MG63 (cell line): ENCODE results near the gene NDUFB5. TPM values are rescaled to one million over a fixed set of nuclear protein-coding genes. Genes with fewer than 3 reads are reported as not detected.

Experiments
- DNase-seq: peaks from one replicate; pipeline ENCODE4 v3.0.0-alpha.2; 2020
- H3K27me3 ChIP-seq: fragments of 250-450 bp; sonication (Bioruptor Pico); 2 replicates; pipeline ENCODE4 v1.5.1; 2020; ENCODE audit warnings: mild to moderate bottlenecking, moderate library complexity
- H3K36me3 ChIP-seq: fragments of 250-450 bp; sonication (Bioruptor Pico); 2 replicates; pipeline ENCODE4 v1.5.1; 2020; ENCODE audit warnings: mild to moderate bottlenecking, moderate library complexity
- H3K4me3 ChIP-seq: fragments of 250-450 bp; sonication (Bioruptor Pico); 2 replicates; pipeline ENCODE4 v1.5.1; 2020; ENCODE audit warnings: mild to moderate bottlenecking, moderate library complexity
- H3K9me3 ChIP-seq: fragments of 250-450 bp; sonication (Bioruptor Pico); 2 replicates; pipeline ENCODE4 v1.5.1; 2020; ENCODE audit warnings: mild to moderate bottlenecking, moderate library complexity
- total RNA-seq: library from RNA; depleted of rRNA; stranded (reverse); fragments of >200 nt; shearing (Covaris generic); gene quantifications from 2 replicates; pipeline ENCODE4 v1.2.3, GENCODE V29; 2014; ENCODE audit warnings: low replicate concordance; rRNA removed

The NDUFB5 gene
- total RNA-seq, 1 experiment from 2014 or later = 192 TPM

DNA sequence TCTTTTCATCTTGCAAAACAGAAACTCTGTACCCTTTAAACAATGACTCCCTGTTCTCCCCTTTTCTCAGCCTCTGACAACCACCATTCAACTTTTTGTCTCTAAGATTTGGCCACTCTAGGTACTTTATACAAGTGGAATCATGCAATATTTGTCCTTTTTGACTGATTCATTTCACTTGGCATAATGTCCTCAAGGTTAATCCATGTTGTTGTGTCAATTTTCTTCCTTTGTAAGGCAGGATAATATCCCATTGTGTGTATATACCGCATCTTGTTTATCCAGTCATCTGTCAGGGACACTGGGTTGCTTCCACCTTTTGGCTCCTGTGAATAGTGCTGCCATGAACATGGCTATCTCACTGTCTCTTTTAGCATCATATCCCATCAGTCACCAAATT is 58.5 kb downstream of the NDUFB5 start:
- no peak for DNase-seq
- Histone ChIP-seq H3K27me3 (no peaks in the 10 kb centered on the region), H3K36me3 (no peaks in the 10 kb centered on the region), H3K4me3 (no peak overlapping the region), H3K9me3 (no peaks in the 10 kb centered on the region; the same call in 1 of the 2 replicates)

DNA sequence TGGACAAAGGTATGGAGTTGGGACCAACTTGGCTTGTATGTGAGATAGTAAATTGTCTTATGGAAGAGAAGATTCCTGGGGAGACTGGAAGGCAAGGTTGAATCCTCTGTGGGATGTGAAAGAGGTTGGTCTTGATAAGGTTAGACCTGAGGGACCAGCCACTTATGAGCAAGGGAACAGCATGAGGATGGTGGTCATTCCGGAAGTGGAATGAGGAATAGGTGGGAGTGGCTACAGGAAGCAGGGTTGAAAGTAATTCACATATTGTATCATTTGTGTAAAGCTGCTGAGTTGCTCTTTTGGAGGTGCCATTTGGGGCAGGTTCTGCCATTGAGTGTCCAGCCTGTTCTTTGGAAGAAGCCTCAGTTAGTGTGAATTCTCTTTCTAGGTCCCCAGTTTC is 61.4 kb downstream of the NDUFB5 start:
- no peak for DNase-seq
- H3K4me3 ChIP-seq = no peak overlapping the region
- H3K36me3 ChIP-seq = no peaks in the 10 kb centered on the region
- H3K9me3 ChIP-seq = no peaks in the 10 kb centered on the region; the same call in 1 of the 2 replicates
- no peaks in the 10 kb centered on the region for H3K27me3 ChIP-seq

DNA sequence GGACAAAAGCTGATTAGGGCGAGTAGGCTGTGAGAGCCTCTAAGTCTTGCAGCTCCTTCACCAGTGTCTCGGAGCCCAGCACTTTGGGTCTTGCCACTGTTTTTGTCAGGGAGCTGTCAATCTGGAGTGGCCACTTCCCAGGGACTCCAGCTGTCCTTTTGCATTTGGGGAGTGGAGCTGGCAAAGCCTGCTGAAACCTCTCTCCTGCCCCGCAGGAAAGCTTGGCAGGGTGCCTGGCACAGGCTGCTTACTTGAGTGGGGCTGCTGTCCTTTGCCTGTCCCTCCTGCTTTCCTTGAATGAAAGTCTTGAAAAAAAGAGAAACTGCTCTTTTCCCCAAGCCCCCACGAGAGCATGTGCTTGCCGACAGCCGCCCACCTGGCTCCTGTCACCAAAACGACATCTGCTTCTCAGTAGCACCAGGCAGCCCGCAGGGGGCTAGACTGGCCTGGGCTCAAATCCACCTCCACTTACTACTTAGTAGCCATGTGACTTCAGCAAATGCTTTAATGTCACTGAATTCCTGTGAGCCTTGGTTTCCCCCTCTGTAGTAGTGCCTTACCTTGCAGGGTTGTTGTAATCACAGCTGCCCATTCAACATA is 61.9 kb downstream of the NDUFB5 start:
- Histone ChIP-seq H3K4me3 (no peak overlapping the region), H3K36me3 (no peaks in the 10 kb centered on the region; the same call in 1 of the 2 replicates), H3K27me3 (no peaks in the 10 kb centered on the region), H3K9me3 (no peaks in the 10 kb centered on the region; the same call in 1 of the 2 replicates)
- peak; percentile 45 for DNase-seq

DNA sequence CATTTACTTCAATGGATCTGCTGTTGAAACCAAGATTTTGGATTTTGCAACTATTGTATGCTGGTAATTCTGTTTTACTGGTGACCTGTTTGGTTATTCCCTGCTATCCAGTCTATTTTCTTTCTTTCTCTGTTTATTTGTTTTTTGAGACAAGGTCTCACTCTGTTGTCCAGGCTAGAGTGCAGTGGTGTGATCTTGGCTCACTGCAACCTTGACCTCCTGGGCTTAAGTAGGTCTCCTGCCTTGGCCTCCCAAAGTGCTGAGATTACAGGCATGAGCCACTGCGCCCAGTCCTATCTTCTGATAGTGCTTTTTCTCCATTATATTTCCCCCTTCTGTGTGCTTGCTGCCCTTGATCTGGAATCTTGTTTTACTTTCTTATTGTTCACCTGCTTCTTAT is 63.8 kb downstream of the NDUFB5 start:
- Histone ChIP-seq H3K4me3 (no peak overlapping the region), H3K36me3 (no peaks in the 10 kb centered on the region; the same call in none of the 2 replicates), H3K9me3 (no peaks in the 10 kb centered on the region; the same call in 1 of the 2 replicates), H3K27me3 (no peaks in the 10 kb centered on the region)
- DNase-seq = no peak

DNA sequence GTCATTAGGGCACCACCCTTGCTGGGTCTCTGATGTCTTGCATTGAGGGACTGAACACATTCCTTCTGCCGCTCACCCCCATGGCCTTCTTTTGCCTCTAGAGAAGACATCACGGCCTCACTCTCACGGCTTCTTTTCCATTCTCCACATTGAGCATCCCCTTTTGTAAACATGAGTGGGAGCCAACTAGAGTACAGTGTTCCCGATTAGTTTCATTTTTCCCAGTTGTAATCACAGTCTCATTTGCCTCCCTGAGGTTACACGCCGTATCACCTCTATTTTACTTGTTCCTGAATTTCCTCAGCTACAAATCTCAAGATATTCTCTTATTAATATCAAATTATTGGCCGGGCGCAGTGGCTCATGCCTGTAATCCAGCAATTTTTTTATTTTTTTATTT is 65.7 kb downstream of the NDUFB5 start:
- Histone ChIP-seq H3K9me3 (no peaks in the 10 kb centered on the region), H3K4me3 (no peak overlapping the region)

GRCh38 chr3:179671309-179671708 is 66.7 kb downstream of the NDUFB5 start:
- Histone ChIP-seq H3K4me3 (no peak overlapping the region), H3K36me3 (no peaks in the 10 kb centered on the region; the same call in none of the 2 replicates), H3K27me3 (no peaks in the 10 kb centered on the region), H3K9me3 (no peaks in the 10 kb centered on the region)
- no peak for DNase-seq

More for the DNA sequence above, 65.7 kb downstream of the NDUFB5 start:
- Histone ChIP-seq H3K27me3 (no peaks in the 10 kb centered on the region), H3K36me3 (no peaks in the 10 kb centered on the region; the same call in none of the 2 replicates)
- DNase-seq = no peak

GRCh38 chr3:179671747-179672242 is 67.2 kb downstream of the NDUFB5 start:
- Histone ChIP-seq H3K4me3 (no peak overlapping the region), H3K27me3 (no peaks in the 10 kb centered on the region), H3K36me3 (no peaks in the 10 kb centered on the region; the same call in none of the 2 replicates), H3K9me3 (no peaks in the 10 kb centered on the region)
- peak; percentile 20 for DNase-seq

DNA sequence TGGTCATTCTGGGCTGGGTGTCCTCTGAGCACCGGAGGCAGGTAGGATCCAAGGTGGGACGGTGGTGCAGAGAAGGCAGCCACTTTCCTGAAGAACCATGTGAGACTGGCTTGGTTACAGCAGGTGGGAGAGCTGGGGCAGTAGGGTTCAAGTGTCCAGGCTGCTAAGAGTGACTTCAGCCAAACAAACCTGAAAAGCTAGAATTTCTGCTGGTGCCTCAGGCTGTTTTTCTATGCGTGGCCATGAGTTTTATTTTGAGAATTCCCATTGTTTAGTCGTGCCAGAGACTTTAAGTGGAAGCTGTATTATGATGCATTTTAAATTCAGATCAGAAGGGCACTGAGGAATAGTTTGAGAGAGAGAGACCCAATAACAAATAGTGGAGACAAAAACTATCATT is 68.3 kb downstream of the NDUFB5 start:
- Histone ChIP-seq H3K27me3 (no peaks in the 10 kb centered on the region), H3K9me3 (no peaks in the 10 kb centered on the region), H3K36me3 (no peaks in the 10 kb centered on the region; the same call in none of the 2 replicates), H3K4me3 (no peak overlapping the region)
- DNase-seq = no peak

- no peaks in the 10 kb centered on the region for H3K9me3 ChIP-seq
- no peaks in the 10 kb centered on the region for H3K27me3 ChIP-seq
- DNase-seq = no peak
- H3K4me3 ChIP-seq = no peak overlapping the region
- H3K36me3 ChIP-seq = no peaks in the 10 kb centered on the region; the same call in none of the 2 replicates
These were observed 68.9 kb downstream of the NDUFB5 start for GRCh38 chr3:179673523-179673922.

DNA sequence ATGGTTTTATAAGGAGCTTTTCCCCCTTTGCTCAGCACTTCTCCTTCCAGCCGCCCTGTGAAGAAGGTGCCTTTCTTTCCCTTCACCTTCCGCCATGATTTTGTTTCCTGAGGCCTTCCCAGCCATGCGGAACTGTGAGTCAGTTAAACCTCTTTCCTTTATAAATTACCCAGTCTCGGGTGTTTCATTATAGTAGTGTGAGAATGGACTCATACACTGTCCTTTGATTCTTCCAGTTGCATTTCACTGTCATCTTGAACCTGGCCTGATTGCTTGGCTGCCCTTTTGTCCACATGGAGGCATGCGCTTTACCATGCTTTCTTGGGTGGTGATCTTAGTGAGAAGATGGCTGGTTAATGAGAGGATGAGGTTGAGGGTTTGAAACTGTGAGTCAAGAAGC is 71.5 kb downstream of the NDUFB5 start:
- no peak for DNase-seq
- Histone ChIP-seq H3K9me3 (no peaks in the 10 kb centered on the region), H3K27me3 (no peaks in the 10 kb centered on the region), H3K36me3 (no peaks in the 10 kb centered on the region; the same call in none of the 2 replicates), H3K4me3 (no peak overlapping the region)

Other genes starting within 250 kb of the NDUFB5 start
- gene GNB4, start 153.3 kb upstream of the NDUFB5 start, total RNA-seq = 50.9 and 62.7 TPM in 2 replicates
- 152 and 159 TPM in 2 replicates for gene ACTL6A, start 41.9 kb upstream of the NDUFB5 start, total RNA-seq
- 87.3 and 101 TPM in 2 replicates for gene MRPL47, start 156 bp upstream of the NDUFB5 start, total RNA-seq
- 9.8 and 21.0 TPM in 2 replicates for gene USP13, start 48.2 kb downstream of the NDUFB5 start, total RNA-seq